H9 (cell line): ENCODE measurements around the gene MINDY2. TPM values are rescaled to one million over a fixed set of nuclear protein-coding genes. Genes with fewer than 3 reads are reported as not detected.
A peak's percentile ranks its signal among the peaks of the same experiment; 100 is the strongest.

Experiments
- DNase-seq: peaks from one replicate; pipeline ENCODE4 v3.0.0-alpha.2; 2017
- H2AFZ ChIP-seq: one replicate; pipeline ENCODE4 v1.6.1; 2013; ENCODE audit warnings: mild to moderate bottlenecking, low read length, control low read depth, moderate library complexity
- H2AK5ac ChIP-seq: 2 replicates; pipeline ENCODE4 v1.6.1; 2013; ENCODE audit warnings: low read length, control low read depth, mixed read lengths; ENCODE audit not compliant: insufficient read length
- H2BK120ac ChIP-seq: one replicate; pipeline ENCODE4 v1.6.1; 2013; ENCODE audit warnings: low read depth, mild to moderate bottlenecking, low read length, control low read depth, inconsistent platforms; ENCODE audit not compliant: poor library complexity, severe bottlenecking
- H2BK12ac ChIP-seq: 2 replicates; pipeline ENCODE4 v1.6.1; 2013; ENCODE audit warnings: low read length, control low read depth, mixed read lengths, low read depth; ENCODE audit not compliant: insufficient read length
- H2BK15ac ChIP-seq: 2 replicates; pipeline ENCODE4 v1.6.1; 2013; ENCODE audit warnings: low read depth, low read length, control low read depth
- H2BK20ac ChIP-seq: one replicate; pipeline ENCODE4 v1.6.1; 2013; ENCODE audit warnings: low read depth, mild to moderate bottlenecking, low read length, control low read depth, inconsistent platforms; ENCODE audit not compliant: poor library complexity, severe bottlenecking
- H2BK5ac ChIP-seq: 2 replicates; pipeline ENCODE4 v1.6.1; 2013; ENCODE audit warnings: low read length, control low read depth, mixed read lengths; ENCODE audit not compliant: insufficient read length
- H3K14ac ChIP-seq: 2 replicates; pipeline ENCODE4 v1.6.1; 2013; ENCODE audit warnings: low read length, control low read depth; ENCODE audit not compliant: insufficient read depth
- H3K18ac ChIP-seq: 2 replicates; pipeline ENCODE4 v1.6.1; 2013; ENCODE audit warnings: low read depth, mild to moderate bottlenecking, mixed read lengths, low read length, control low read depth; ENCODE audit not compliant: insufficient read length
- H3K23ac ChIP-seq: 2 replicates; pipeline ENCODE4 v1.6.1; 2013; ENCODE audit warnings: low read length, control low read depth, mixed read lengths, low read depth; ENCODE audit not compliant: insufficient read length
- H3K23me2 ChIP-seq: 2 replicates; pipeline ENCODE4 v1.6.1; 2013; ENCODE audit warnings: low read depth, mild to moderate bottlenecking, mixed read lengths, low read length, control low read depth; ENCODE audit not compliant: insufficient read length, poor library complexity, severe bottlenecking
- H3K27ac ChIP-seq: 2 replicates; pipeline ENCODE4 v1.5.1; 2013; ENCODE audit warnings: low read length, control low read depth, mixed read lengths, low read depth; ENCODE audit not compliant: insufficient read length
- H3K27me3 ChIP-seq: 2 replicates; pipeline ENCODE4 v1.6.1; 2013; ENCODE audit warnings: low read length, control low read depth, inconsistent platforms; ENCODE audit not compliant: insufficient read depth
- H3K4ac ChIP-seq: 2 replicates; pipeline ENCODE4 v1.6.1; 2013; ENCODE audit warnings: low read depth, mild to moderate bottlenecking, control low read depth, inconsistent platforms, low read length, moderate library complexity
- H3K4me1 ChIP-seq: 2 replicates; pipeline ENCODE4 v1.6.1; 2013; ENCODE audit warnings: low read length, control low read depth, inconsistent platforms; ENCODE audit not compliant: insufficient read depth
- H3K4me2 ChIP-seq: 2 replicates; pipeline ENCODE4 v1.6.1; 2013; ENCODE audit warnings: low read length, control low read depth, mixed read lengths; ENCODE audit not compliant: insufficient read length, insufficient read depth
- H3K56ac ChIP-seq: 2 replicates; pipeline ENCODE4 v1.6.1; 2013; ENCODE audit warnings: low read depth, mild to moderate bottlenecking, mixed read lengths, low read length, control low read depth; ENCODE audit not compliant: insufficient read length
- H3K79me1 ChIP-seq: 2 replicates; pipeline ENCODE4 v1.6.1; 2013; ENCODE audit warnings: low read depth, mild to moderate bottlenecking, moderate library complexity, low read length, control low read depth, inconsistent platforms; ENCODE audit not compliant: insufficient read depth, poor library complexity, severe bottlenecking
- H3K79me2 ChIP-seq: 2 replicates; pipeline ENCODE4 v1.6.1; 2013; ENCODE audit warnings: low read length, control low read depth, inconsistent platforms; ENCODE audit not compliant: insufficient read depth
- H3K9ac ChIP-seq: 2 replicates; pipeline ENCODE4 v1.6.1; 2013; ENCODE audit warnings: low read length, control low read depth, mixed read lengths; ENCODE audit not compliant: insufficient read length; ENCODE audit errors: extremely low read depth
- H3K9me3 ChIP-seq: one replicate; pipeline ENCODE4 v1.6.1; 2013; ENCODE audit warnings: low read depth, low read length, inconsistent platforms; ENCODE audit not compliant: control insufficient read depth
- H3T11ph ChIP-seq: one replicate; pipeline ENCODE4 v1.6.1; 2013; ENCODE audit warnings: mild to moderate bottlenecking, low read length, control low read depth, inconsistent platforms
- H4K20me1 ChIP-seq: one replicate; pipeline ENCODE4 v1.6.1; 2013; ENCODE audit not compliant: control insufficient read depth, insufficient read length, insufficient read depth
- H4K5ac ChIP-seq: 2 replicates; pipeline ENCODE4 v1.6.1; 2013; ENCODE audit warnings: low read depth, mild to moderate bottlenecking, mixed read lengths, low read length, control low read depth; ENCODE audit not compliant: insufficient read length
- H4K8ac ChIP-seq: replicated peaks from 2 replicates; pipeline ENCODE4 v1.6.1; 2013; ENCODE audit warnings: low read length, control low read depth, mixed read lengths, low read depth; ENCODE audit not compliant: insufficient read length
- H4K91ac ChIP-seq: 2 replicates; pipeline ENCODE4 v1.6.1; 2013; ENCODE audit warnings: low read depth, mild to moderate bottlenecking, moderate library complexity, mixed read lengths, low read length, control low read depth; ENCODE audit not compliant: insufficient read length
- H3K27ac Mint-ChIP-seq, 3 experiments: 2 replicates in 2 of 3; 3 replicates in 1 of 3; pipeline ENCODE4 v1.8.0; 2020 to 2021; ENCODE audit warnings: mixed read lengths in 3 of 3, mild to moderate bottlenecking in 1 of 3, moderate library complexity in 1 of 3
- H3K27me3 Mint-ChIP-seq: 2 replicates; pipeline ENCODE4 v1.8.0; 2021; ENCODE audit warnings: low read depth, mild to moderate bottlenecking, moderate library complexity, mixed read lengths
- H3K36me3 Mint-ChIP-seq, 3 experiments: 2 replicates in 2 of 3; 3 replicates in 1 of 3; pipeline ENCODE4 v1.8.0; 2020 to 2021; ENCODE audit warnings: low read depth in 3 of 3, mixed read lengths in 3 of 3; ENCODE audit not compliant: insufficient read depth in 1 of 3
- H3K4me1 Mint-ChIP-seq, 2 experiments: 2 replicates each; pipeline ENCODE4 v1.8.0; 2020; ENCODE audit warnings: mixed read lengths in 2 of 2
- H3K4me3 Mint-ChIP-seq, 2 experiments: 2 replicates in 1 of 2; 3 replicates in 1 of 2; pipeline ENCODE4 v1.8.0; 2020 to 2021; ENCODE audit warnings: mild to moderate bottlenecking in 2 of 2, mixed read lengths in 2 of 2, moderate library complexity in 1 of 2
- H3K9me3 Mint-ChIP-seq, 2 experiments: 2 replicates in 1 of 2; 3 replicates in 1 of 2; pipeline ENCODE4 v1.8.0; 2020; ENCODE audit warnings: mild to moderate bottlenecking in 2 of 2, mixed read lengths in 2 of 2, moderate library complexity in 1 of 2
- CTCF ChIP-seq: fragments of 200-600 bp; sonication (generic); conservative IDR thresholded peaks from 3 replicates; pipeline ENCODE4 v1.8.0; 2021; ENCODE audit warnings: antibody characterized with exemption, mild to moderate bottlenecking
- WGBS: extraction: QIAGEN DNeasy Blood & Tissue Kit; methylation state at CpG from one replicate; pipeline ENCODE4 v1.1.7; 2013; ENCODE audit warnings: missing lambda C conversion rate, low lambda C conversion rate, mixed read lengths; ENCODE audit not compliant: insufficient read length; ENCODE audit errors: extremely low coverage; 5-methylcytosine and 5-hydroxymethylcytosine counted together
- total RNA-seq: library from RNA; stranded (reverse); gene quantifications from 2 replicates; pipeline ENCODE4 v1.2.1, GENCODE V29; 2021

The MINDY2 gene
- total RNA-seq, 1 experiment from 2014 or later: 32.3 TPM

GRCh38 chr15:58889363-58889762 is 118.3 kb downstream of the MINDY2 start:
- Mint-ChIP-seq H3K27ac (peak overlapping the region in 1 of 3 experiments; percentile 46; a peak in 1 of 7 replicates), H3K27me3 (no peaks in the 10 kb centered on the region), H3K4me1 (0 out of 4 replicates have a peak, but pooled peaks cover 0 to 2% of the 10 kb centered on the region in 2 experiments), H3K9me3 (no peaks in the 10 kb centered on the region), H3K4me3 (no peak overlapping the region), H3K36me3 (peaks cover 66 to 92% (median 92%) of the 10 kb centered on the region in 3 experiments; a peak in 6 of 7 replicates)
- no peaks in the 10 kb centered on the region for H3K79me2 ChIP-seq
- H2BK12ac ChIP-seq: no peak overlapping the region
- no peak overlapping the region for H2AK5ac ChIP-seq
- WGBS: no CpG with 5 or more reads among the region's 7 CpGs
- no peak overlapping the region for H3K27ac ChIP-seq
- H2BK120ac ChIP-seq: no peak overlapping the region
- TF ChIP-seq CTCF: no peak
- no peak overlapping the region for H2BK5ac ChIP-seq
- no peak overlapping the region for H3K23ac ChIP-seq
- no peak overlapping the region for H3K18ac ChIP-seq
- no peaks in the 10 kb centered on the region for H3K27me3 ChIP-seq
- no peak overlapping the region for H3K4me2 ChIP-seq
- H2BK15ac ChIP-seq: no peak overlapping the region
- no peak overlapping the region for H3T11ph ChIP-seq
- no peak overlapping the region for H3K56ac ChIP-seq
- H3K4ac ChIP-seq: no peak overlapping the region
- no peak for DNase-seq
- no peak overlapping the region for H4K5ac ChIP-seq
- H2AFZ ChIP-seq: no peak overlapping the region
- no peaks in the 10 kb centered on the region for H3K23me2 ChIP-seq
- H4K91ac ChIP-seq: no peak overlapping the region
- H3K9me3 ChIP-seq: no peaks in the 10 kb centered on the region
- H3K4me1 ChIP-seq: no peaks in the 10 kb centered on the region
- no peaks in the 10 kb centered on the region for H3K79me1 ChIP-seq
- no peaks in the 10 kb centered on the region for H4K20me1 ChIP-seq
- H2BK20ac ChIP-seq: no peak overlapping the region
- H3K14ac ChIP-seq: no peak overlapping the region
- H3K9ac ChIP-seq: no peak overlapping the region
- H4K8ac ChIP-seq: no peak overlapping the region
